ENCODE results near the gene MAPRE3. TPM values are rescaled to one million over a fixed set of nuclear protein-coding genes. Genes with fewer than 3 reads are reported as not detected.

The MAPRE3 gene
- total and polyA plus RNA-seq, 2 donors (not counting 1 experiment from before 2014, with no cell fraction given) = 7.9 to 13.9 TPM

DNA sequence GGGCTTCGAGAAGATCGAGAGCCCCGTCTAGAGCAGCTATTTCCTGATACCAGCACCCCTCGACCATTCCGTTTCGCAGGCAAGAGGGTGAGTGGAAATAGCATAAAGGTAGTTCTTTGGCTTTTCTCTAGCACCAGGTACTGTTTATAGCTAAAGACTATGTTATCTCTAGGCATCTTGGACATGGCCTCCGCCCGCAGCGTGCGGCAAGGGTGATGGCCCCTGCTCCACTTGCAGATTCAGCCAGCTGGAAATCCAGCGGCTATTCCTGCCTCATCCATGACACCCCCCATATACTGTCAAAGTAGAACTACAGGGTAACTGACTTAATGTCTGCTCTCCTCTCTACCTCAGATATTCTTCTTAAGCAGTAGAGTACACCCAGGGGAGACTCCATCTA lies 84.3 kb downstream of the MAPRE3 start:
- Histone ChIP-seq H3K36me3 (ENCODE audit: control insufficient read depth, insufficient read depth, low read length) (peaks cover 13% of the 10 kb centered on the region), H2AFZ (ENCODE audit: low read length) (no peak overlapping the region), H3K4me1 (ENCODE audit: control insufficient read depth, extremely low read depth, insufficient read depth, low read length) (no peaks in the 10 kb centered on the region), H3K27me3 (ENCODE audit: control insufficient read depth, insufficient read depth, low read length) (no peaks in the 10 kb centered on the region), H3K4me2 (ENCODE audit: extremely low read depth, insufficient read depth, low read length) (no peak overlapping the region), H3K9me3 (ENCODE audit: control insufficient read depth, insufficient read depth, low read depth, low read length) (no peaks in the 10 kb centered on the region), H4K20me1 (ENCODE audit: control insufficient read depth, extremely low read depth, insufficient read depth, low read length) (no peaks in the 10 kb centered on the region), H3K4me3 (replicated peaks in 1 of 4; ENCODE audit: control extremely low read depth in 1 of 4, insufficient read depth in 1 of 4, low read depth in 3 of 4, low read length in 4 of 4) (no peak overlapping the region), H3K79me2 (ENCODE audit: control insufficient read depth, insufficient read depth, low read length) (no peaks in the 10 kb centered on the region), H3K9ac (ENCODE audit: insufficient read depth, low read length) (no peak overlapping the region), H3K27ac (ENCODE audit: insufficient read depth, low read length) (no peak overlapping the region)
- no peak for TF ChIP-seq EZH2 (IDR thresholded peaks at IDR 0.05; ENCODE audit: low read length, missing control alignments)
- TF ChIP-seq, protein P1, sequence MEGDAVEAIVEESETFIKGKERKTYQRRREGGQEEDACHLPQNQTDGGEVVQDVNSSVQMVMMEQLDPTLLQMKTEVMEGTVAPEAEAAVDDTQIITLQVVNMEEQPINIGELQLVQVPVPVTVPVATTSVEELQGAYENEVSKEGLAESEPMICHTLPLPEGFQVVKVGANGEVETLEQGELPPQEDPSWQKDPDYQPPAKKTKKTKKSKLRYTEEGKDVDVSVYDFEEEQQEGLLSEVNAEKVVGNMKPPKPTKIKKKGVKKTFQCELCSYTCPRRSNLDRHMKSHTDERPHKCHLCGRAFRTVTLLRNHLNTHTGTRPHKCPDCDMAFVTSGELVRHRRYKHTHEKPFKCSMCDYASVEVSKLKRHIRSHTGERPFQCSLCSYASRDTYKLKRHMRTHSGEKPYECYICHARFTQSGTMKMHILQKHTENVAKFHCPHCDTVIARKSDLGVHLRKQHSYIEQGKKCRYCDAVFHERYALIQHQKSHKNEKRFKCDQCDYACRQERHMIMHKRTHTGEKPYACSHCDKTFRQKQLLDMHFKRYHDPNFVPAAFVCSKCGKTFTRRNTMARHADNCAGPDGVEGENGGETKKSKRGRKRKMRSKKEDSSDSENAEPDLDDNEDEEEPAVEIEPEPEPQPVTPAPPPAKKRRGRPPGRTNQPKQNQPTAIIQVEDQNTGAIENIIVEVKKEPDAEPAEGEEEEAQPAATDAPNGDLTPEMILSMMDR (conservative IDR thresholded peaks at IDR 0.05 in 1 of 2, IDR thresholded peaks at IDR 0.05 in 1 of 2; ENCODE audit: low read depth in 1 of 2, low read length in 2 of 2) = no peak
- no peak for DNase-seq (ENCODE audit: low read depth in 2 of 2)

DNA sequence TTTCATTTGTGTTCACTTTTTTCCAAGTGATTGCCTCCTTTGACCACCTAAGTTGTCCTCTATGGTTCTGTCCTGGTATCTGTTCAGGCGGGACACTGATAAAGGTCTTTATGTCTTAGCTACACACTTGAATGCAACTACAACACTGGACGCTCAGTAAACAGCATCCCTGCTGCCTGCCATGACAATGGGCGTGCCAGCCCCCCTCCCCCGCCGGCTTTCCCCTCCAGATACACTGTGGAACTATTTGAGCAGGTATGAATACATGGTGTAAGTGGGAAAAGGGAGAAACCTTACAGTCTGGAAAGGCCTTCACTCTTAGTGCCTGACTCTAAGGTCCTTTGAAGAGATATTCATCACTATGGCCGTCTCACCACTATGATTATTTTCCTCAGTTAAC lies 86.7 kb downstream of the MAPRE3 start:
- Histone ChIP-seq H4K20me1 (ENCODE audit: control insufficient read depth, extremely low read depth, insufficient read depth, low read length) (no peaks in the 10 kb centered on the region), H3K4me1 (ENCODE audit: control insufficient read depth, extremely low read depth, insufficient read depth, low read length) (no peaks in the 10 kb centered on the region), H3K9me3 (ENCODE audit: control insufficient read depth, insufficient read depth, low read depth, low read length) (no peaks in the 10 kb centered on the region), H3K27me3 (ENCODE audit: control insufficient read depth, insufficient read depth, low read length) (no peaks in the 10 kb centered on the region), H3K9ac (ENCODE audit: insufficient read depth, low read length) (no peak overlapping the region), H2AFZ (ENCODE audit: low read length) (no peak overlapping the region), H3K4me2 (ENCODE audit: extremely low read depth, insufficient read depth, low read length) (no peak overlapping the region), H3K36me3 (ENCODE audit: control insufficient read depth, insufficient read depth, low read length) (peaks cover 14% of the 10 kb centered on the region), H3K27ac (ENCODE audit: insufficient read depth, low read length) (no peak overlapping the region), H3K4me3 (replicated peaks in 1 of 4; ENCODE audit: control extremely low read depth in 1 of 4, insufficient read depth in 1 of 4, low read depth in 3 of 4, low read length in 4 of 4) (no peak overlapping the region), H3K79me2 (ENCODE audit: control insufficient read depth, insufficient read depth, low read length) (no peaks in the 10 kb centered on the region)
- TF ChIP-seq, protein P1 (conservative IDR thresholded peaks at IDR 0.05 in 1 of 2, IDR thresholded peaks at IDR 0.05 in 1 of 2; ENCODE audit: low read depth in 1 of 2, low read length in 2 of 2) = no peak
- no peak for TF ChIP-seq EZH2 (IDR thresholded peaks at IDR 0.05; ENCODE audit: low read length, missing control alignments)
- no peak for DNase-seq (ENCODE audit: low read depth in 2 of 2)

DNA sequence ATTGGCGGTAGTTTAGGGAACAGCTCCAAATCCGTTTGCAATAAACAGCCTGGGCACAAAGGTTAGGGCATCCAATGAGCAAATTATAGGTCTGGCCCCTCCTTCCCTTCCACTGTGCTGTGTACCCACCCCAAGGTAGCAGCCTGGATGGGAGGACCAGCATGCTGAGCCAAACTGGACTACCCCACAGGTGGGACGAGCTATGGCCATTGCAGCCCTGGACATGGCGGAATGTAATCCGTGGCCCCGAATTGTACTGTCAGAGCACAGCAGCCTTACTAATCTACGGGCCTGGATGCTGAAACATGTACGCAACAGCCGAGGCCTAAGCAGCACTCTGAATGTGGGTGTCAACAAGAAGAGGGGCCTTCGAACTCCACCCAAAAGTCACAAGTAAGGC lies 87.8 kb downstream of the MAPRE3 start:
- H3K4me2 ChIP-seq (ENCODE audit: extremely low read depth, insufficient read depth, low read length) = no peak overlapping the region
- no peak overlapping the region for H2AFZ ChIP-seq (ENCODE audit: low read length)
- no peak for DNase-seq (ENCODE audit: low read depth in 2 of 2)
- H3K9ac ChIP-seq (ENCODE audit: insufficient read depth, low read length) = no peak overlapping the region
- H4K20me1 ChIP-seq (ENCODE audit: control insufficient read depth, extremely low read depth, insufficient read depth, low read length) = no peaks in the 10 kb centered on the region
- no peak overlapping the region for H3K4me3 ChIP-seq (replicated peaks in 1 of 4; ENCODE audit: control extremely low read depth in 1 of 4, insufficient read depth in 1 of 4, low read depth in 3 of 4, low read length in 4 of 4)
- no peak for TF ChIP-seq EZH2 (IDR thresholded peaks at IDR 0.05; ENCODE audit: low read length, missing control alignments)
- TF ChIP-seq, protein P1 (conservative IDR thresholded peaks at IDR 0.05 in 1 of 2, IDR thresholded peaks at IDR 0.05 in 1 of 2; ENCODE audit: low read depth in 1 of 2, low read length in 2 of 2) = no peak
- H3K79me2 ChIP-seq (ENCODE audit: control insufficient read depth, insufficient read depth, low read length) = no peaks in the 10 kb centered on the region
- H3K36me3 ChIP-seq (ENCODE audit: control insufficient read depth, insufficient read depth, low read length) = peaks cover 14% of the 10 kb centered on the region
- H3K9me3 ChIP-seq (ENCODE audit: control insufficient read depth, insufficient read depth, low read depth, low read length) = no peaks in the 10 kb centered on the region
- H3K27ac ChIP-seq (ENCODE audit: insufficient read depth, low read length) = no peak overlapping the region
- H3K27me3 ChIP-seq (ENCODE audit: control insufficient read depth, insufficient read depth, low read length) = no peaks in the 10 kb centered on the region
- H3K4me1 ChIP-seq (ENCODE audit: control insufficient read depth, extremely low read depth, insufficient read depth, low read length) = no peaks in the 10 kb centered on the region

Data from fibroblast of lung (primary cell).